K562 (cell line): Measurements from ENCODE around the gene AGR3. TPM values are rescaled to one million over a fixed set of nuclear protein-coding genes. Genes with fewer than 3 reads are reported as not detected.

Experiments
- ATAC-seq: fragments of 200-7000 bp; cut with Tn5 transposase; 3 replicates; pipeline ENCODE4 v1.9.1; 2020; ENCODE audit warnings: moderate library complexity
- BruUV-seq: library from RNA; stranded (reverse); fragments of 400-500 nt; replicated peaks from 2 replicates; lab custom pipeline; 2021; lab: Mats Ljungman, UMichigan
- CTCF ChIA-PET: fragments of 300-600 bp; formaldehyde crosslinking; extraction: SDS; loops from one replicate; lab custom pipeline; 2021; ENCODE audit warnings: low intra/inter-chr PET ratio; lab: Yijun Ruan, JAX
- POLR2A ChIA-PET: fragments of 300-600, 350-650 bp; sonication (Branson Sonifier 250); formaldehyde crosslinking; extraction: SDS; loops from one replicate; lab custom pipeline; 2021; ENCODE audit warnings: antibody characterized with exemption, inconsistent platforms; lab: Yijun Ruan, JAX
- DNase-seq, 4 experiments: peaks; one replicate each; pipeline versions ENCODE4 v3.0.0 to v3.0.0-alpha.2; 2011 to 2018; ENCODE audit warnings: low spot score in 3 of 4, mixed read lengths in 3 of 4; ENCODE audit errors: extremely low read depth in 1 of 4
- FAIRE-seq: peaks from 2 replicates; lab custom pipeline; 2011; peaks lifted over from hg19 to GRCh38; lab: Jason Lieb, UNC
- H2AFZ ChIP-seq: 2 replicates; pipeline ENCODE4 v1.6.0; 2011; ENCODE audit warnings: low read depth, low read length, control low read depth, inconsistent platforms
- H3K27ac ChIP-seq: fragments of 200-600 bp; 3 replicates; pipeline ENCODE4 v1.8.0; 2011; ENCODE audit warnings: low read depth, mild to moderate bottlenecking, control low read depth, inconsistent platforms, low read length, moderate library complexity, mixed read lengths; ENCODE audit errors: extremely low read depth
- H3K27me3 ChIP-seq, 2 experiments: fragments of 300-600 bp in 1 of 2; 2 replicates in 1 of 2; 3 replicates in 1 of 2; pipeline versions ENCODE4 v1.6.0 to v1.8.0; 2011; ENCODE audit warnings: inconsistent platforms in 2 of 2, low read length in 2 of 2, mild to moderate bottlenecking in 1 of 2, mixed read lengths in 1 of 2, moderate library complexity in 1 of 2; ENCODE audit not compliant: control insufficient read depth in 2 of 2, insufficient read depth in 2 of 2
- H3K36me3 ChIP-seq: fragments of 300-600 bp; 3 replicates; pipeline ENCODE4 v1.8.0; 2011; ENCODE audit warnings: mild to moderate bottlenecking, low read length, inconsistent platforms; ENCODE audit not compliant: control insufficient read depth, insufficient read depth
- H3K4me1 ChIP-seq, 2 experiments: fragments of 200-600 bp in 1 of 2; replicated peaks in 1 of 2; 2 replicates in 1 of 2; 3 replicates in 1 of 2; pipeline versions ENCODE4 v1.5.1 to v1.8.0; 2011; ENCODE audit warnings: inconsistent platforms in 2 of 2, low read length in 2 of 2, mild to moderate bottlenecking in 1 of 2, mixed read lengths in 1 of 2, moderate library complexity in 1 of 2; ENCODE audit not compliant: control insufficient read depth in 2 of 2, insufficient read depth in 2 of 2
- H3K4me2 ChIP-seq: 2 replicates; pipeline ENCODE4 v1.6.1; 2011; ENCODE audit warnings: low read length, control low read depth, inconsistent platforms, mixed read lengths; ENCODE audit not compliant: insufficient read depth
- H3K4me3 ChIP-seq: fragments of 200-600 bp; sonication (generic), shearing (Covaris generic); 2 replicates; pipeline ENCODE4 v1.5.1; 2016; ENCODE audit warnings: control low read depth, inconsistent platforms
- H3K79me2 ChIP-seq: fragments of 200-600 bp; 3 replicates; pipeline ENCODE4 v1.8.0; 2011; ENCODE audit warnings: low read length, inconsistent platforms; ENCODE audit not compliant: control insufficient read depth, insufficient read depth
- H3K9ac ChIP-seq, 2 experiments: 2 replicates each; pipeline versions ENCODE4 v1.6.0 to v1.6.1; 2011; ENCODE audit warnings: low read depth in 2 of 2, low read length in 2 of 2, control low read depth in 1 of 2, inconsistent platforms in 1 of 2, mild to moderate bottlenecking in 1 of 2, mixed read lengths in 1 of 2; ENCODE audit not compliant: insufficient read depth in 1 of 2
- H3K9me1 ChIP-seq: one replicate; pipeline ENCODE4 v1.6.0; 2011; ENCODE audit warnings: inconsistent platforms, mild to moderate bottlenecking, low read length, moderate library complexity; ENCODE audit not compliant: control insufficient read depth, insufficient read depth
- H3K9me3 ChIP-seq: replicated peaks from 2 replicates; pipeline ENCODE4 v1.5.1; 2011; ENCODE audit warnings: low read depth, low read length, inconsistent platforms; ENCODE audit not compliant: control insufficient read depth, insufficient read depth
- H4K20me1 ChIP-seq: replicated peaks from 2 replicates; pipeline ENCODE4 v1.6.1; 2011; ENCODE audit warnings: low read length, inconsistent platforms, mixed read lengths; ENCODE audit not compliant: control insufficient read depth, insufficient read depth
- ATF1 ChIP-seq, 2 experiments: fragments of 450-650 bp in 1 of 2; IDR thresholded peaks; 2 replicates each; pipeline ENCODE4 v1.6.1; 2016; ENCODE audit warnings: missing compliant biosample characterization in 1 of 2, missing genetic modification characterization in 1 of 2
- BMI1 ChIP-seq: fragments of 150-350 bp; IDR thresholded peaks from 2 replicates; pipeline ENCODE4 v1.6.1; 2014; ENCODE audit warnings: low read length
- CXXC5 ChIP-seq: fragments of 250-450 bp; sonication (Bioruptor Pico); IDR thresholded peaks from 2 replicates; pipeline ENCODE4 v1.8.0; 2022; ENCODE audit warnings: inconsistent platforms, mild to moderate bottlenecking, moderate library complexity
- ETV5 ChIP-seq: sonication (generic); formaldehyde crosslinking; IDR thresholded peaks from 2 replicates; pipeline ENCODE4 v1.4.0; 2020; ENCODE audit warnings: low read depth, mild to moderate bottlenecking, missing genetic modification reagents
- FOXJ3 ChIP-seq: sonication (generic); formaldehyde crosslinking; IDR thresholded peaks from 2 replicates; pipeline ENCODE4 v1.4.0; 2020; ENCODE audit warnings: mild to moderate bottlenecking, missing genetic modification reagents
- GABPB1 ChIP-seq: sonication (generic); formaldehyde crosslinking; IDR thresholded peaks from 2 replicates; pipeline ENCODE4 v1.8.0; 2022; ENCODE audit warnings: mild to moderate bottlenecking, missing genetic modification reagents
- HDAC6 ChIP-seq: IDR thresholded peaks from 2 replicates; pipeline ENCODE4 v1.6.1; 2012; ENCODE audit warnings: low read depth, mild to moderate bottlenecking, control low read depth, inconsistent platforms, low read length, moderate library complexity
- HDGF ChIP-seq: fragments of 450-650 bp; IDR thresholded peaks from 2 replicates; pipeline ENCODE4 v1.6.1; 2016
- JUN ChIP-seq, 2 experiments: sonication (generic) in 1 of 2; formaldehyde crosslinking in 1 of 2; IDR thresholded peaks; 2 replicates each; pipeline versions ENCODE4 v1.6.1 to v1.8.0; 2012 to 2022; ENCODE audit warnings: borderline replicate concordance in 2 of 2, mild to moderate bottlenecking in 2 of 2, improper control_type of control experiment in 1 of 2, low read depth in 1 of 2, low read length in 1 of 2, missing genetic modification reagents in 1 of 2
- JUND ChIP-seq, 2 experiments: IDR thresholded peaks; 2 replicates in 1 of 2; 3 replicates in 1 of 2; pipeline ENCODE4 v1.6.1; 2011; ENCODE audit warnings: borderline replicate concordance in 2 of 2, low read depth in 2 of 2, low read length in 2 of 2, improper control_type of control experiment in 1 of 2, missing biosample characterization in 1 of 2, missing genetic modification characterization in 1 of 2, missing genetic modification reagents in 1 of 2
- MTF1 ChIP-seq: fragments of 250-450 bp; sonication (Bioruptor Pico); IDR thresholded peaks from 2 replicates; pipeline ENCODE4 v1.9.0; 2021; ENCODE audit warnings: moderate library complexity, mild to moderate bottlenecking, inconsistent platforms, borderline replicate concordance
- POLR2AphosphoS5 ChIP-seq: IDR thresholded peaks from 2 replicates; pipeline ENCODE4 v1.6.1; 2011; ENCODE audit warnings: mild to moderate bottlenecking, low read depth, low read length, moderate library complexity; ENCODE audit not compliant: control insufficient read depth, insufficient read depth
- SMC3 ChIP-seq: conservative IDR thresholded peaks from 2 replicates; pipeline ENCODE4 v1.6.1; 2011; ENCODE audit warnings: low read depth, low read length, improper control_type of control experiment; ENCODE audit not compliant: insufficient read depth
- TAL1 ChIP-seq: fragments of 450-650 bp; IDR thresholded peaks from 2 replicates; pipeline ENCODE4 v1.6.1; 2016; ENCODE audit warnings: mild to moderate bottlenecking
- THRAP3 ChIP-seq: fragments of 450-650 bp; IDR thresholded peaks from 2 replicates; pipeline ENCODE4 v1.6.1; 2016; ENCODE audit warnings: mild to moderate bottlenecking, inconsistent platforms, borderline replicate concordance
- TRIM24 ChIP-seq, 2 experiments: fragments of 450-650 bp; IDR thresholded peaks; 2 replicates each; pipeline ENCODE4 v1.6.1; 2016
- YY1 ChIP-seq, 3 experiments: IDR thresholded peaks; 2 replicates each; pipeline ENCODE4 v1.6.1; 2011; ENCODE audit warnings: low read length in 2 of 3, mild to moderate bottlenecking in 2 of 3, moderate library complexity in 2 of 3, borderline replicate concordance in 1 of 3, control low read depth in 1 of 3, low read depth in 1 of 3; ENCODE audit not compliant: insufficient read depth in 3 of 3, insufficient replicate concordance in 2 of 3, control insufficient read depth in 1 of 3, insufficient read length in 1 of 3; ENCODE audit errors: extremely low read depth in 1 of 3
- ZNF140 ChIP-seq: fragments of 250-450 bp; sonication (Bioruptor Pico); IDR thresholded peaks from 2 replicates; pipeline ENCODE4 v1.8.0; 2021; ENCODE audit warnings: moderate library complexity, mild to moderate bottlenecking, inconsistent platforms
- ZNF3 ChIP-seq: fragments of 250-450 bp; sonication (Bioruptor Pico); IDR thresholded peaks from 2 replicates; pipeline ENCODE4 v1.5.0; 2021; ENCODE audit warnings: mild to moderate bottlenecking, moderate library complexity
- ZNF75A ChIP-seq: fragments of 450-650 bp; formaldehyde crosslinking; IDR thresholded peaks from 2 replicates; pipeline ENCODE4 v1.4.0; 2020; ENCODE audit warnings: mild to moderate bottlenecking
- ZNF79 ChIP-seq: fragments of 250-450 bp; sonication (Bioruptor Pico); IDR thresholded peaks from 2 replicates; pipeline ENCODE4 v1.4.0; 2020; ENCODE audit warnings: low read depth, mild to moderate bottlenecking, moderate library complexity
- WGBS: fragments of 100-300 bp; shearing (Covaris generic); methylation state at CpG from one replicate; pipeline ENCODE4 v1.1.6; 2016; ENCODE audit warnings: low coverage, mixed read lengths; ENCODE audit not compliant: insufficient coverage; ENCODE audit errors: missing lambda C conversion rate; 5-methylcytosine and 5-hydroxymethylcytosine counted together
- in situ Hi-C: fragments of 300-500 bp; cut with MboI; formaldehyde crosslinking; loops from 4 replicates; pipeline ENCODE4 v1.15.0; 2018; ENCODE audit warnings: inconsistent platforms, mixed read lengths
- intact Hi-C: fragments of 100-400 bp; cut with micrococcal nuclease; formaldehyde crosslinking; loops from 2 replicates; pipeline ENCODE4 v1.14.2; 2022
- polyA plus RNA-seq, 8 experiments: library from polyadenylated mRNA; depleted of rRNA in 4 of 8; stranded (reverse) in 5 of 8; unstranded in 3 of 8; fragments of >200 nt; fragmentation: Nextera tagmentation in 2 of 8; fragmentation: Illumina TruSeq in 1 of 8; extraction: Ambion mirVana in 2 of 8; extraction: Trizol in 1 of 8; gene quantifications; 2 replicates each; pipeline versions ENCODE4 v1.2.1 to v1.2.3, GENCODE V29; 2011 to 2014; ENCODE audit warnings: inconsistent platforms in 1 of 8, missing spikeins in 1 of 8
- total RNA-seq, 7 experiments: library from RNA; depleted of rRNA in 6 of 7; stranded (reverse); fragments of >200 nt in 6 of 7; fragmentation: Illumina TruSeq in 2 of 7; extraction: Trizol in 2 of 7; gene quantifications; 2 replicates each; pipeline versions ENCODE4 v1.2.1 to v1.2.3, GENCODE V29; 2011 to 2021; ENCODE audit warnings: low replicate concordance in 1 of 7
- TF ChIP-seq, protein P1 (sequence below): fragments of 450-650 bp; formaldehyde crosslinking; IDR thresholded peaks from 2 replicates; pipeline ENCODE4 v1.4.0; 2020; ENCODE audit warnings: mild to moderate bottlenecking, moderate library complexity

The AGR3 gene
- total and polyA plus RNA-seq, 9 of the 15 experiments (the other 6 are each of a cell fraction or from before 2014, with no cell fraction given), result not detected

DNA sequence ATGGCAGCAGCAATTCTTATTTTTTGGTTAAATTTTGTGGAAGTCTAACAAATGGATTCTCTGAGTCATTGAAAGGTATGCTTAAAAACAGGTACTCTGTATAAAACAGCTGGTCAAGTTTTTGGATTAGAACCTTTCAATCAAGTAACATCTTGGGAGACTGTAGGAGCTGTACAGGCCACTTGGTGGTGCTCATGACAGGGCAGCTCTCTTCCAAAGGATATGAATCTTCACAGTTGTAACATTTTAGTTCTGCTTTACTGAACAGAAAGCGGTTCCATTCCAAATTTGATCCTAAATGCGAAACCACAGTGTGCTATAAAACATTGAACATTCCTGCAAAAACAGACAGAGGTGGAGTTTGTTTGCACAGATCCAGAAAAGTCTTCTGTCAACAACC is 44.5 kb upstream of the AGR3 start:
- CTCF ChIA-PET, result no interaction called here
- H3K36me3 ChIP-seq, result no peaks in the 10 kb centered on the region
- no peaks in the 10 kb centered on the region; a peak in 1 of 5 replicates for H3K27me3 ChIP-seq
- H3K4me1 ChIP-seq, result no peaks in the 10 kb centered on the region
- H3K27ac ChIP-seq, result no peak overlapping the region
- H3K4me3 ChIP-seq, result no peak overlapping the region
- H4K20me1 ChIP-seq, result no peaks in the 10 kb centered on the region
- no peaks in the 10 kb centered on the region for H3K9me1 ChIP-seq
- H3K9ac ChIP-seq, result no peak overlapping the region
- no peak overlapping the region for H3K4me2 ChIP-seq
- POLR2A ChIA-PET, result no interaction called here
- intact Hi-C loops (no loop called here), in situ Hi-C loops (no loop called here)
- H3K79me2 ChIP-seq, result no peaks in the 10 kb centered on the region
- H3K9me3 ChIP-seq, result no peaks in the 10 kb centered on the region
- ATAC-seq (peak; percentile 87), DNase-seq (peak in 1 of 4 experiments; percentile 17), FAIRE-seq (peak; percentile 60)
- no peak overlapping the region; the same call in 1 of the 2 replicates for H2AFZ ChIP-seq
- no TSS peak for BruUV-seq
- 5% methylated on average over 2 of the region's 2 CpGs for WGBS
- TF ChIP-seq ZNF79 (CRISPR knock-in tag) (no peak), ZNF3 (CRISPR knock-in tag) (no peak), GABPB1 (no peak), POLR2AphosphoS5 (no peak), TRIM24 (IDR thresholded peaks at IDR 0.05) (no peak), BMI1 (no peak), ATF1 (CRISPR knock-in tag; IDR thresholded peaks at IDR 0.05) (no peak), ATF1 (tag; IDR thresholded peaks at IDR 0.05) (no peak), ETV5 (CRISPR knock-in tag) (no peak), MTF1 (CRISPR knock-in tag) (no peak), ZNF75A (CRISPR knock-in tag) (no peak), JUN (IDR thresholded peaks at IDR 0.05; ENCODE audit: borderline replicate concordance, low read depth, low read length) (no peak), JUN (CRISPR knock-in tag; IDR thresholded peaks at IDR 0.05; ENCODE audit: borderline replicate concordance) (no peak), HDAC6 (no peak), JUND (IDR thresholded peaks at IDR 0.05; ENCODE audit: borderline replicate concordance, low read depth, low read length) (no peak), JUND (tag; IDR thresholded peaks at IDR 0.05; ENCODE audit: borderline replicate concordance, low read depth, low read length) (no peak), YY1 (IDR thresholded peaks at IDR 0.05; ENCODE audit: borderline replicate concordance in 1 of 3, control insufficient read depth in 1 of 3, extremely low read depth in 1 of 3, insufficient read depth in 3 of 3, insufficient read length in 1 of 3, insufficient replicate concordance in 2 of 3, low read depth in 1 of 3, low read length in 2 of 3) (no peak), HDGF (no peak), FOXJ3 (CRISPR knock-in tag) (no peak), CXXC5 (CRISPR knock-in tag) (no peak), TAL1 (no peak), THRAP3 (no peak), SMC3 (0 out of 2 replicates have a peak, but pooled peaks have one; percentile 20), ZNF140 (CRISPR knock-in tag) (no peak)
- TF ChIP-seq, protein P1, sequence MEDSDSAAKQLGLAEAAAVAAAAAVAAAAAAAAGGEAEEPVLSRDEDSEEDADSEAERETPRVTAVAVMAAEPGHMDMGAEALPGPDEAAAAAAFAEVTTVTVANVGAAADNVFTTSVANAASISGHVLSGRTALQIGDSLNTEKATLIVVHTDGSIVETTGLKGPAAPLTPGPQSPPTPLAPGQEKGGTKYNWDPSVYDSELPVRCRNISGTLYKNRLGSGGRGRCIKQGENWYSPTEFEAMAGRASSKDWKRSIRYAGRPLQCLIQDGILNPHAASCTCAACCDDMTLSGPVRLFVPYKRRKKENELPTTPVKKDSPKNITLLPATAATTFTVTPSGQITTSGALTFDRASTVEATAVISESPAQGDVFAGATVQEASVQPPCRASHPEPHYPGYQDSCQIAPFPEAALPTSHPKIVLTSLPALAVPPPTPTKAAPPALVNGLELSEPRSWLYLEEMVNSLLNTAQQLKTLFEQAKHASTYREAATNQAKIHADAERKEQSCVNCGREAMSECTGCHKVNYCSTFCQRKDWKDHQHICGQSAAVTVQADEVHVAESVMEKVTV (CRISPR knock-in tag), result peak; percentile 45; the same call in 1 of the 2 replicates
